Spinal cord (tissue), 10 donors: ENCODE data around the gene TMEM222. TPM values are rescaled to one million over a fixed set of nuclear protein-coding genes. Genes with fewer than 3 reads are reported as not detected.

Experiments
- DNase-seq, 6 donors: peaks; one replicate each; pipeline versions ENCODE4 v3.0.0 to v3.0.0-alpha.2; 2013 to 2015; ENCODE audit warnings: low spot score in 6 of 6, low read depth in 4 of 6
- H3K27ac ChIP-seq: one replicate; pipeline ENCODE4 v1.5.1; 2013; ENCODE audit warnings: low read depth, low read length, control low read depth
- H3K27me3 ChIP-seq: one replicate; pipeline ENCODE4 v1.6.1; 2013; ENCODE audit warnings: low read length; ENCODE audit not compliant: control insufficient read depth, insufficient read depth
- H3K36me3 ChIP-seq: one replicate; pipeline ENCODE4 v1.6.1; 2013; ENCODE audit warnings: low read length; ENCODE audit not compliant: control insufficient read depth, insufficient read depth
- H3K4me1 ChIP-seq: one replicate; pipeline ENCODE4 v1.6.1; 2013; ENCODE audit warnings: low read length; ENCODE audit not compliant: control insufficient read depth, insufficient read depth
- H3K4me3 ChIP-seq: one replicate; pipeline ENCODE4 v1.5.1; 2013; ENCODE audit warnings: low read depth, low read length, control low read depth
- H3K9me3 ChIP-seq: one replicate; pipeline ENCODE4 v1.6.1; 2013; ENCODE audit warnings: low read length; ENCODE audit not compliant: control insufficient read depth, insufficient read depth
- WGBS: methylation state at CpG from one replicate; pipeline ENCODE4 v1.1.5; 2013; ENCODE audit warnings: missing lambda C conversion rate; ENCODE audit not compliant: insufficient coverage; 5-methylcytosine and 5-hydroxymethylcytosine counted together
- polyA plus RNA-seq, 2 donors: library from polyadenylated mRNA; unstranded; fragments of 120-200 nt; gene quantifications; one replicate each; pipeline ENCODE4 v1.2.1, GENCODE V29; 2013; ENCODE audit not compliant: insufficient read length in 2 of 2
- total RNA-seq, 2 donors: library from RNA; depleted of rRNA in 1 of 2; stranded (reverse); fragments of 120-200 nt in 1 of 2; fragments of >200 nt in 1 of 2; gene quantifications; one replicate each; pipeline versions ENCODE4 v1.2.3 to v1.2.4, GENCODE V29; 2013 to 2014
- donor health status: healthy.

TMEM222 gene
- total and polyA plus RNA-seq, 4 donors, result 22.6 to 63.3 (median 51.6) TPM

- Histone ChIP-seq H3K27me3 (peaks cover 37% of the 10 kb centered on the region), H3K36me3 (peaks cover 32% of the 10 kb centered on the region), H3K4me1 (peaks cover 37% of the 10 kb centered on the region), H3K27ac (no peak overlapping the region), H3K9me3 (no peaks in the 10 kb centered on the region), H3K4me3 (no peak overlapping the region)
- WGBS, result 81% methylated on average over 13 of the region's 13 CpGs
- DNase-seq, result no peak
These were observed 34.3 kb downstream of the TMEM222 start for GRCh38 chr1:27356277-27356618.

GRCh38 chr1:27356619-27357280 lies 34.8 kb downstream of the TMEM222 start:
- no peak for DNase-seq
- H3K4me3 ChIP-seq, result no peak overlapping the region
- 69% methylated on average over 35 of the region's 37 CpGs for WGBS
- H3K27me3 ChIP-seq, result peaks cover 33% of the 10 kb centered on the region
- peaks cover 35% of the 10 kb centered on the region for H3K36me3 ChIP-seq
- no peak overlapping the region for H3K27ac ChIP-seq
- H3K4me1 ChIP-seq, result peaks cover 33% of the 10 kb centered on the region
- no peaks in the 10 kb centered on the region for H3K9me3 ChIP-seq

GRCh38 chr1:27357281-27358037 lies 35.5 kb downstream of the TMEM222 start:
- no peak overlapping the region for H3K27ac ChIP-seq
- peaks cover 35% of the 10 kb centered on the region for H3K36me3 ChIP-seq
- H3K4me3 ChIP-seq, result no peak overlapping the region
- peaks cover 33% of the 10 kb centered on the region for H3K4me1 ChIP-seq
- H3K27me3 ChIP-seq, result peaks cover 33% of the 10 kb centered on the region
- H3K9me3 ChIP-seq, result no peaks in the 10 kb centered on the region
- WGBS, result 24% methylated on average over 38 of the region's 40 CpGs
- DNase-seq, result peak in 2 of 6 donors; percentile 68 to 71

GRCh38 chr1:27358038-27358927 lies 36.3 kb downstream of the TMEM222 start:
- Histone ChIP-seq H3K27ac (no peak overlapping the region), H3K36me3 (peaks cover 30% of the 10 kb centered on the region), H3K4me1 (peaks cover 33% of the 10 kb centered on the region), H3K4me3 (no peak overlapping the region), H3K27me3 (peaks cover 33% of the 10 kb centered on the region), H3K9me3 (no peaks in the 10 kb centered on the region)
- no peak for DNase-seq
- WGBS, result 91% methylated on average over 19 of the region's 21 CpGs

GRCh38 chr1:27358928-27359313 lies 37.0 kb downstream of the TMEM222 start:
- Histone ChIP-seq H3K27ac (no peak overlapping the region), H3K9me3 (no peaks in the 10 kb centered on the region), H3K36me3 (peaks cover 29% of the 10 kb centered on the region), H3K27me3 (peaks cover 33% of the 10 kb centered on the region), H3K4me3 (no peak overlapping the region), H3K4me1 (peaks cover 33% of the 10 kb centered on the region)
- 97% methylated on average over 5 of the region's 5 CpGs for WGBS
- DNase-seq, result no peak

GRCh38 chr1:27359822-27360158 lies 37.8 kb downstream of the TMEM222 start:
- no peaks in the 10 kb centered on the region for H3K9me3 ChIP-seq
- H3K4me3 ChIP-seq, result no peak overlapping the region
- H3K27me3 ChIP-seq, result peaks cover 33% of the 10 kb centered on the region
- peaks cover 31% of the 10 kb centered on the region for H3K36me3 ChIP-seq
- peaks cover 35% of the 10 kb centered on the region for H3K4me1 ChIP-seq
- no peak overlapping the region for H3K27ac ChIP-seq
- no peak for DNase-seq
- 37% methylated on average over 9 of the region's 9 CpGs for WGBS

- 10% methylated on average over 59 of the region's 71 CpGs for WGBS
- H3K36me3 ChIP-seq, result peaks cover 30% of the 10 kb centered on the region
- peak overlapping the region; percentile 7 for H3K4me3 ChIP-seq
- peaks cover 33% of the 10 kb centered on the region for H3K27me3 ChIP-seq
- H3K27ac ChIP-seq, result no peak overlapping the region
- H3K9me3 ChIP-seq, result no peaks in the 10 kb centered on the region
- DNase-seq, result peak in 1 of 6 donors; percentile 28
- peaks cover 41% of the 10 kb centered on the region for H3K4me1 ChIP-seq
These were observed 38.4 kb downstream of the TMEM222 start for GRCh38 chr1:27360159-27361043.

GRCh38 chr1:27361044-27361402 lies 39.1 kb downstream of the TMEM222 start:
- peaks cover 48% of the 10 kb centered on the region for H3K4me1 ChIP-seq
- H3K4me3 ChIP-seq, result no peak overlapping the region
- H3K27ac ChIP-seq, result no peak overlapping the region
- no peaks in the 10 kb centered on the region for H3K9me3 ChIP-seq
- WGBS, result 49% methylated on average over 16 of the region's 21 CpGs
- DNase-seq, result no peak
- H3K27me3 ChIP-seq, result peaks cover 32% of the 10 kb centered on the region
- peaks cover 26% of the 10 kb centered on the region for H3K36me3 ChIP-seq

- Histone ChIP-seq H3K27ac (no peak overlapping the region), H3K4me3 (no peak overlapping the region), H3K36me3 (peaks cover 21% of the 10 kb centered on the region), H3K9me3 (no peaks in the 10 kb centered on the region), H3K4me1 (peaks cover 50% of the 10 kb centered on the region), H3K27me3 (peaks cover 29% of the 10 kb centered on the region)
- no peak for DNase-seq
- 96% methylated on average over 6 of the region's 8 CpGs for WGBS
These were observed 39.6 kb downstream of the TMEM222 start for GRCh38 chr1:27361553-27361952.
